Loucy (cell line): ENCODE results near the gene NDRG3.

Source experiments
- CTCF ChIP-seq: fragments of 200-600 bp; sonication (generic); conservative IDR thresholded peaks from 2 replicates; pipeline ENCODE4 v1.5.1; 2014; ENCODE audit warnings: mild to moderate bottlenecking, antibody characterized with exemption, low read length
- EZH2phosphoT487 ChIP-seq: fragments of 200-600 bp; IDR thresholded peaks from 2 replicates; pipeline ENCODE4 v1.6.1; 2018; ENCODE audit warnings: antibody characterized with exemption, mild to moderate bottlenecking, moderate library complexity, borderline replicate concordance

GRCh38 chr20:36624944-36625324 is 121.0 kb downstream of the NDRG3 start:
- no peak for TF ChIP-seq CTCF
- no peak for TF ChIP-seq EZH2phosphoT487
